ENCODE results near the gene RSPO1. TPM values are rescaled to one million over a fixed set of nuclear protein-coding genes. Genes with fewer than 3 reads are reported as not detected.

The RSPO1 gene
- total RNA-seq, 4 donors from 2014 or later: 0.53 TPM; not detected in 3

- Histone ChIP-seq H3K27ac (no peak overlapping the region), H3K9me3 (no peaks in the 10 kb centered on the region), H3K36me3 (no peaks in the 10 kb centered on the region), H3K4me1 (no peaks in the 10 kb centered on the region), H3K27me3 (peaks cover 0 to 22% (median 16%) of the 10 kb centered on the region in 3 donors), H3K4me3 (no peak overlapping the region)
- TF ChIP-seq POLR2A (IDR thresholded peaks at IDR 0.05) (no peak), CTCF (IDR thresholded peaks at IDR 0.05 in 4 of 5, conservative IDR thresholded peaks at IDR 0.05 in 1 of 5) (no peak)
- in situ Hi-C loops (cut with MboI; ENCODE audit: low sequenced_read_pairs in 4 of 4): loop anchor here in 1 of 4 donors (25.0 kb wide), 1 partner anchor 1215 kb away; no protein-coding TSS in a partner anchor
- intact Hi-C loops (cut with DNase I; ENCODE audit: low total_unique reads): no loop called here
- no peak for DNase-seq
- ATAC-seq: no peak
These were observed 12.6 kb downstream of the RSPO1 start for GRCh38 chr1:37622131-37622530.

GRCh38 chr1:37621326-37621870, 13.3 kb downstream of the RSPO1 start:
- DNase-seq (no peak), ATAC-seq (no peak)
- H3K4me3 ChIP-seq: no peak overlapping the region
- TF ChIP-seq POLR2A (IDR thresholded peaks at IDR 0.05) (no peak), CTCF (IDR thresholded peaks at IDR 0.05 in 4 of 5, conservative IDR thresholded peaks at IDR 0.05 in 1 of 5) (no peak)
- in situ Hi-C loops (cut with MboI; ENCODE audit: low sequenced_read_pairs in 4 of 4) (loop anchor here in 1 of 4 donors (25.0 kb wide), 1 partner anchor 1216 kb away; no protein-coding TSS in a partner anchor), intact Hi-C loops (cut with DNase I; ENCODE audit: low total_unique reads) (no loop called here)
- no peaks in the 10 kb centered on the region for H3K36me3 ChIP-seq
- H3K27me3 ChIP-seq: peaks cover 0 to 24% (median 16%) of the 10 kb centered on the region in 3 donors
- no peak overlapping the region for H3K27ac ChIP-seq
- no peaks in the 10 kb centered on the region for H3K4me1 ChIP-seq
- H3K9me3 ChIP-seq: no peaks in the 10 kb centered on the region

- intact Hi-C loops (cut with DNase I; ENCODE audit: low total_unique reads) (no loop called here), in situ Hi-C loops (cut with MboI; ENCODE audit: low sequenced_read_pairs in 4 of 4) (loop anchor here in 1 of 4 donors (25.0 kb wide), 1 partner anchor 1217 kb away; no protein-coding TSS in a partner anchor)
- Histone ChIP-seq H3K27ac (no peak overlapping the region), H3K4me3 (no peak overlapping the region), H3K9me3 (no peaks in the 10 kb centered on the region), H3K4me1 (no peaks in the 10 kb centered on the region), H3K27me3 (peaks cover under 1 to 28% (median 11%) of the 10 kb centered on the region in 3 donors), H3K36me3 (no peaks in the 10 kb centered on the region)
- TF ChIP-seq CTCF (IDR thresholded peaks at IDR 0.05 in 4 of 5, conservative IDR thresholded peaks at IDR 0.05 in 1 of 5) (no peak), POLR2A (IDR thresholded peaks at IDR 0.05) (no peak)
- ATAC-seq (no peak), DNase-seq (no peak)
These were observed 14.0 kb downstream of the RSPO1 start for GRCh38 chr1:37620707-37621106.

GRCh38 chr1:37616330-37616729, 18.4 kb downstream of the RSPO1 start:
- no peak for DNase-seq
- H3K4me3 ChIP-seq: no peak overlapping the region
- H3K27ac ChIP-seq: no peak overlapping the region
- in situ Hi-C loops (cut with MboI; ENCODE audit: low sequenced_read_pairs in 4 of 4) (loop anchor here in 1 of 4 donors (25.0 kb wide), 1 partner anchor 1221 kb away; no protein-coding TSS in a partner anchor), intact Hi-C loops (cut with DNase I; ENCODE audit: low total_unique reads) (no loop called here)
- no peaks in the 10 kb centered on the region for H3K36me3 ChIP-seq
- ATAC-seq: no peak
- H3K27me3 ChIP-seq: peaks cover 6 to 19% (median 14%) of the 10 kb centered on the region in 3 donors
- H3K4me1 ChIP-seq: no peaks in the 10 kb centered on the region
- TF ChIP-seq POLR2A (IDR thresholded peaks at IDR 0.05) (no peak), CTCF (IDR thresholded peaks at IDR 0.05 in 4 of 5, conservative IDR thresholded peaks at IDR 0.05 in 1 of 5) (no peak)
- H3K9me3 ChIP-seq: no peaks in the 10 kb centered on the region
